Activated T-cell treated with anti-CD3 and anti-CD28 coated beads, Interleukin-2, amount 50 U/mL, for 48 hours (primary cell): ENCODE measurements around the gene EPB41L1.
"Not testable (repeated sequence)": the region's sequence is repeated elsewhere in the genome, so short reads cannot be mapped to it uniquely, and the experiment has no call there.

Experiments used
- DNase-seq, 2 experiments: peaks; one replicate each; pipeline ENCODE4 v3.0.0-alpha.2; 2020

EPB41L1 gene

GRCh38 chr20:36126836-36127527 lies 27.6 kb upstream of the EPB41L1 start:
- DNase-seq, result no peak

- DNase-seq, result no peak
These were observed 25.9 kb upstream of the EPB41L1 start for GRCh38 chr20:36128463-36129159.

- no peak for DNase-seq
These were observed 25.4 kb upstream of the EPB41L1 start for GRCh38 chr20:36129160-36129543.

GRCh38 chr20:36130390-36130789 lies 24.1 kb upstream of the EPB41L1 start:
- DNase-seq, result no peak

DNA sequence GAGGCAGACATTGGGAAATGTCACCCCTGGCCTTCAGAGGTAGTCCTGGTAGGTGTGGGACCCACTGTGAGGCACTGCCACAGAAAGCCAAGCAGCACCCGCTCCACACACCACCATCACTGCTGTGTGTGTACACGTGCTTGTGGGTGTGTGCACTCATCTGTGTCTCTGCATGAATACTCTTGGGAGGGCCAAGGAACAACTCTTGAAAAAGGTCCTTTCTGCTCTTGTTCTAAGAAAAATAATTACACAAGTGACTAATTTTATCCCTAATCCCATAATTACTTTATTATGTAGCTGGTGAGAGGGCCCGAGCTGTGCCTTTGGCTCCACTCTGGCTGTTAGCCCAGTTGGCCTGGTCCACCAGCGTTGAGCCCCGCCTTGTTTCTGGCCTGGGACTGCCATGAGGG lies 21.7 kb upstream of the EPB41L1 start:
- no peak for DNase-seq

- DNase-seq, result no peak
These were observed 20.7 kb upstream of the EPB41L1 start for GRCh38 chr20:36133821-36134220.

- DNase-seq, result no peak
These were observed 19.4 kb upstream of the EPB41L1 start for GRCh38 chr20:36135159-36135558.

GRCh38 chr20:36135821-36136220 lies 18.7 kb upstream of the EPB41L1 start:
- DNase-seq, result no peak

- DNase-seq, result not testable (repeated sequence)
These were observed 17.2 kb upstream of the EPB41L1 start for GRCh38 chr20:36137313-36137712.

DNA sequence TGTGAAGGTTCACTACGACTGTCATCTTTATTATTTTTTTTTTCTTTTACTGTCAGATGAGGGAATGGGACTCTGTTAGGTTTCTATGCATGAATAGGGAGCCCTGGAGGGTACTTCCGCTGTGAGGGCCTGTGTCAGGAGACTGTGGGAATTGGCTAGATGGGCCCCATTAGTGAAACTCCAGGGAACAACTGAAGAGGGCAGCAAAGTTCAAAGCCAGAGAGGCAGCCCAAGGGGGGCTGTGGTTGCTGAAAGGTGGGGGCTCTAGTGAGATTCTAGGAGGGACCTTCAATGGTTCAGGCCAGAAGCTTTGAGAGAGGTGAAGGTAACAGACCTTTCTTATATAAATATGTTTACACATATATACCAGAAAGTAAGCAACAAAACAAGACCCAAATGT lies 13.2 kb upstream of the EPB41L1 start:
- DNase-seq, result no peak

DNA sequence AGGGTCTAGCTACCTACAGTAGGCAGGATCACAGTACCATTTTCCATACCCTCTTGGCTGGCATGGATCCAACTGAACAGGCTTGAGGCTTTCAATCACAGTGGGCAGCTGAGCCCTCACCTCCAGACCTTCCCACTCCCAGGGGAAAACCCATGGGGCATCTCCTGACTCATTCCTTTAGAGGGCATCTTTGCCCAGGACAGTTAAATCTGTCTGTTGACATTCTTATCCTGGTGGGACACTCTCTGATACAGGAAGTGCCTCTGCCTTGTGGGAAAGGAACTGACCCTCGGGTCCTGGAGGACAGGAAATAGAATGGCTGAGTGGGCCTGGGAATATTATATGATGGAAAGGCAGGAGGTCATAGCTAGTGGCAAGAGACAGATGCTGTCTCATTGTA lies 10.2 kb upstream of the EPB41L1 start:
- no peak for DNase-seq

DNA sequence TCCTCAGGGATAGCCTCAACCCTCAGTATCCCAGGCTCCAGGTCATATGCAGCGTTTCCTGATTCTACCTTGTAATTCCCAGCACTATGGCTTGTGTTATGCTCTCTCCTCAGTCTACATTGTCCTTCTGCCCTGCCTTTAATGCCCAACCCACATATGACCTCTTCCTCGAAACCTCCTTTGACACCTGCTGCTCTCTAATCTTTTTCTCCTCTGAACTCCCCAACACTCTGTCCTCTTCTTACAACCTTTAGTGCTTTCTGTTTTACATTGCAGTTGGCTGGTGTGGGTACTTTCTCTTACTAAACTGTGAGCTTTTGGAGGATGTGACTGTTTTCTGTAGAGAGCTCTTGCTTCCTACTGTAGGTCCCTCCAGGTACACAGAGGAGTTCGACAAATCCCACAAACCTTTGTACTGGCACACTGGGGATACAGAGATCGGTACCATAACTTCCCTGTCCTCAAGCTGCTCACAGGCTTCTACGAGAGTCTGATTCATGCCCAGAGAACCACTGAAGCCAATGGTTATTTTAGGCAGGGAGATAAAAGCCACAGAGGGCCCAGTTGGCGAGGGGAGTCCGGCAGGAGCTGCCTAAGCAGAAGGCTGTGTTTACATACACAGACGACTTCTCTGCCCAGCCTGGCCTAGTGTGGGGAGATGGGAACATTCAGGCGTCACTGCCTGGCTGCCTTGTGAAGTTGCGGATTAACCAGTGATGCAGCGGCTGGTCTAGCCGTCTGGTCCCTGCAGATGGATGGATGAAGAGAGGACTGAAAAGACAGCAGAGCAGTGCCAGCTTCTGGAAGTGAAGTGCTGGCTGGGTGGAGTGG lies 8.4 kb upstream of the EPB41L1 start:
- DNase-seq, result no peak

GRCh38 chr20:36147690-36148089 lies 6.8 kb upstream of the EPB41L1 start:
- no peak for DNase-seq

DNA sequence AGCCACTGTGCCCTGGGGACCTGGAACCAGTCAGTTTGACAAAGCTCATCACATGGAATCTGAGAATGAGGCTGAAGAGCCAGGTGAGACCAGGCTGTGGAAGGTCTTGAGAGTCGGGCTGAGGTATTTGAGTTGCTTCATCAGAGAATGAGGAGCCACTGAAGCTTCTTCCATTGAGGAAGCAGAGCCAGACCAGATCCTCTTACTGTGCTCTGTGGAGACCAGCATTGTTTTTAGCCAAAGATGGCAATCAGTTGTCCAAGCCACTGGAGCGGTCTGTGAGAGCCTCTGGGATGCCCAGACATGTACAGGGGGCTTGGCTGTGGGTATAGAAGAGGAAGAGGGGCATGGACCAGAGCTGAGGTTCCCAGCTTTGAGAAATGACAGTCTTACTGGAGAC lies 6.1 kb upstream of the EPB41L1 start:
- no peak for DNase-seq

DNA sequence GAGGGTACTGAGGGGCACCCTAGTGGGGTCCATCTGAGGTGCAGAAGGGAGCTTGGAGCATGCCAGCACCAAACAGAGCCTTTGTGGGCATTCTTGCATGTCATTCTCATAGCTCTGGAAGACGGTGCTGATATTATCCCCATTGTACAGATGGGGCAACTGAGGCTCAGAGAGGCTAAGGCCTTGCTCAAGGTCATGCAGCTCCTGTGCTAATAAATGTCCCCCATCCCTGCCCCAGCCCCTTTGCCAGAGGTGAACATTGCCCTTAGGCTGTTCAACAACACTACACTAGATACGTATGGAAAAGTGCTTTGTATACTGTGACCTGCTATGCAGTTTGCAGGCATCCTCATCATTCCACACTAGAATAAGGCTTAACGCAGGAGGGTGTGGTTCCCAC lies 5.5 kb upstream of the EPB41L1 start:
- DNase-seq, result no peak

GRCh38 chr20:36149469-36149868 lies 5.1 kb upstream of the EPB41L1 start:
- DNase-seq, result no peak

DNA sequence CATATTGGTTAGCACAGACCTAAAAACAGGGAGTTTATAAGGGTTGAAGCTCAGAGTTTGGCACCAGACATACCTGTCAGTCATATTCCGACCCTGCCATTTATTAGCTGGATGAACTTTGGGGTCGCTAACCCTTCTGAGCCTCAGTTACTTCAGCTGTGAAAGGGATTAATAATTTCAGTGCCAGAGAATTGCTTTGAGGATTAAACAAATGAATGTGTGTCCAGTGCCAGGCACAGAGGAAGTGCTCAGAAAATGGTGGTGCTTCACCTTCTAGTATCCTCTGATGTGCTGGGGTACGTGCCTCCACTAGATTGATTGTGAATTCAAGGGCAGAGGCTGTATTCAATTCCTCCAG lies 4.1 kb upstream of the EPB41L1 start:
- DNase-seq, result no peak

DNA sequence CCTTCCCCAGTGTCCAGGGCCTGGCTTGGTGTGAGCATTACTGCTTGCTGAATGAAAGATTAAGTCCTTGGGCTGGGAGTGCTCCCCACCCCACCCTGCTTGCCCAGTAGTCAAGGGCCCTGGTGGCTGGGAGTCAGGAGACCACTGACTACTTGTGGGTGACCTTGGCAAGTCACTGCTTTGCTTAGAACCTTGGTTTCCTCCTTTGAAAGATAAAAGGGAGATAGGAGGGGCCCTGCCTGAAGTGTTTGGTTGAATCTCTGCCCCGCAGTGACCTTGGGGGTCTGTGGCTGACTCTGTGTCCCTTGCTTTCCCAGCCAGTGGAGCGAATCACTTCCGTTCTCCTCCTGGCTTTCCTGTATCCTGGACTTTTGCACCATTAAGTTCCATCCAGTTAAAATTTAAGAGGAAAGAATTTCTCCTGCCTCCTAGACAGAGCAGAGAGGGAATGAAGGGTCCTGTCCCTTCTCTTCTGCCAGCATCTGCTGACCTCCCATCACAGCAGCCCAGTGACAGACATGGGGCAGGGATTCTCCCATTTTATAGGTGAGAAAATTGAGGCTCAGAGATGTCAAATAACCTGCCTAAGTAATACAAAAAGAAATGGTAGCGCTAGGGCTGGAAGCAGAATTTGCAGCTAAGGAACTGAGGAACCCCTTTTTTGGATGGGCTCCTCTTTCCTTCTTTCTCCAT lies 3.5 kb upstream of the EPB41L1 start:
- no peak for DNase-seq

- DNase-seq, result no peak
These were observed 2.3 kb upstream of the EPB41L1 start for GRCh38 chr20:36152261-36152660.

GRCh38 chr20:36153204-36153603 lies 1.3 kb upstream of the EPB41L1 start:
- DNase-seq, result no peak

- peak; percentile 46 to 53 for DNase-seq
These were observed 522 bp upstream of the EPB41L1 start for GRCh38 chr20:36153736-36154699.

- no peak for DNase-seq
These were observed 1.1 kb downstream of the EPB41L1 start for GRCh38 chr20:36155629-36155971.
